ENCODE results near the gene CD6. TPM values are rescaled to one million over a fixed set of nuclear protein-coding genes. Genes with fewer than 3 reads are reported as not detected.

Gene CD6
- total and polyA plus RNA-seq, 10 of the 15 experiments (the other 5 are each of a cell fraction or from before 2014, with no cell fraction given) = 0.37 to 17.6 (median 6.2) TPM

- TF ChIP-seq NFYB (IDR thresholded peaks at IDR 0.05; ENCODE audit: insufficient read depth, low read depth, low read length) (no peak), ASH2L (IDR thresholded peaks at IDR 0.05; ENCODE audit: borderline replicate concordance, low read depth) (no peak), KDM1A (IDR thresholded peaks at IDR 0.05; ENCODE audit: borderline replicate concordance) (no peak), CHD1 (IDR thresholded peaks at IDR 0.05; ENCODE audit: low read depth, low read length) (no peak), RCOR1 (conservative IDR thresholded peaks at IDR 0.05; ENCODE audit: low read depth, low read length) (no peak), SPI1 (IDR thresholded peaks at IDR 0.05; ENCODE audit: borderline replicate concordance, insufficient read depth, low read depth, low read length) (no peak), ETV6 (conservative IDR thresholded peaks at IDR 0.05 in 1 of 2, IDR thresholded peaks at IDR 0.05 in 1 of 2; ENCODE audit: borderline replicate concordance in 1 of 2, low read depth in 1 of 2) (no peak), YY1 (IDR thresholded peaks at IDR 0.05; ENCODE audit: low read depth, low read length) (peak; percentile 77), YBX1 (IDR thresholded peaks at IDR 0.05) (no peak), CHD2 (IDR thresholded peaks at IDR 0.05; ENCODE audit: borderline replicate concordance, low read depth, low read length) (no peak), ZSCAN29 (IDR thresholded peaks at IDR 0.05) (no peak), TCF3 (IDR thresholded peaks at IDR 0.05; ENCODE audit: borderline replicate concordance, insufficient read depth, low read depth, low read length) (no peak), SMARCA5 (IDR thresholded peaks at IDR 0.05) (no peak), MLLT1 (IDR thresholded peaks at IDR 0.05) (no peak), NR2F1 (conservative IDR thresholded peaks at IDR 0.05) (no peak), POLR2A (IDR thresholded peaks at IDR 0.05; ENCODE audit: low read depth, low read length) (no peak), WRNIP1 (IDR thresholded peaks at IDR 0.05; ENCODE audit: borderline replicate concordance, low read depth, low read length) (no peak), POLR2AphosphoS5 (IDR thresholded peaks at IDR 0.05; ENCODE audit: low read length) (no peak), NRF1 (conservative IDR thresholded peaks at IDR 0.05; ENCODE audit: low read depth, low read length) (no peak), EP300 (IDR thresholded peaks at IDR 0.05; ENCODE audit: borderline replicate concordance in 1 of 2, control insufficient read depth in 1 of 2, low read depth in 2 of 2, low read length in 2 of 2) (no peak)
- TF ChIP-seq, protein P1, sequence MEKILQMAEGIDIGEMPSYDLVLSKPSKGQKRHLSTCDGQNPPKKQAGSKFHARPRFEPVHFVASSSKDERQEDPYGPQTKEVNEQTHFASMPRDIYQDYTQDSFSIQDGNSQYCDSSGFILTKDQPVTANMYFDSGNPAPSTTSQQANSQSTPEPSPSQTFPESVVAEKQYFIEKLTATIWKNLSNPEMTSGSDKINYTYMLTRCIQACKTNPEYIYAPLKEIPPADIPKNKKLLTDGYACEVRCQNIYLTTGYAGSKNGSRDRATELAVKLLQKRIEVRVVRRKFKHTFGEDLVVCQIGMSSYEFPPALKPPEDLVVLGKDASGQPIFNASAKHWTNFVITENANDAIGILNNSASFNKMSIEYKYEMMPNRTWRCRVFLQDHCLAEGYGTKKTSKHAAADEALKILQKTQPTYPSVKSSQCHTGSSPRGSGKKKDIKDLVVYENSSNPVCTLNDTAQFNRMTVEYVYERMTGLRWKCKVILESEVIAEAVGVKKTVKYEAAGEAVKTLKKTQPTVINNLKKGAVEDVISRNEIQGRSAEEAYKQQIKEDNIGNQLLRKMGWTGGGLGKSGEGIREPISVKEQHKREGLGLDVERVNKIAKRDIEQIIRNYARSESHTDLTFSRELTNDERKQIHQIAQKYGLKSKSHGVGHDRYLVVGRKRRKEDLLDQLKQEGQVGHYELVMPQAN (conservative IDR thresholded peaks at IDR 0.05) = no peak
- TF ChIP-seq, protein P2, sequence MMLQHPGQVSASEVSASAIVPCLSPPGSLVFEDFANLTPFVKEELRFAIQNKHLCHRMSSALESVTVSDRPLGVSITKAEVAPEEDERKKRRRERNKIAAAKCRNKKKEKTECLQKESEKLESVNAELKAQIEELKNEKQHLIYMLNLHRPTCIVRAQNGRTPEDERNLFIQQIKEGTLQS (IDR thresholded peaks at IDR 0.05; ENCODE audit: borderline replicate concordance, extremely low read depth, low read depth, low read length) = no peak
- TF ChIP-seq, protein P3, sequence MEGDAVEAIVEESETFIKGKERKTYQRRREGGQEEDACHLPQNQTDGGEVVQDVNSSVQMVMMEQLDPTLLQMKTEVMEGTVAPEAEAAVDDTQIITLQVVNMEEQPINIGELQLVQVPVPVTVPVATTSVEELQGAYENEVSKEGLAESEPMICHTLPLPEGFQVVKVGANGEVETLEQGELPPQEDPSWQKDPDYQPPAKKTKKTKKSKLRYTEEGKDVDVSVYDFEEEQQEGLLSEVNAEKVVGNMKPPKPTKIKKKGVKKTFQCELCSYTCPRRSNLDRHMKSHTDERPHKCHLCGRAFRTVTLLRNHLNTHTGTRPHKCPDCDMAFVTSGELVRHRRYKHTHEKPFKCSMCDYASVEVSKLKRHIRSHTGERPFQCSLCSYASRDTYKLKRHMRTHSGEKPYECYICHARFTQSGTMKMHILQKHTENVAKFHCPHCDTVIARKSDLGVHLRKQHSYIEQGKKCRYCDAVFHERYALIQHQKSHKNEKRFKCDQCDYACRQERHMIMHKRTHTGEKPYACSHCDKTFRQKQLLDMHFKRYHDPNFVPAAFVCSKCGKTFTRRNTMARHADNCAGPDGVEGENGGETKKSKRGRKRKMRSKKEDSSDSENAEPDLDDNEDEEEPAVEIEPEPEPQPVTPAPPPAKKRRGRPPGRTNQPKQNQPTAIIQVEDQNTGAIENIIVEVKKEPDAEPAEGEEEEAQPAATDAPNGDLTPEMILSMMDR (IDR thresholded peaks at IDR 0.05 in 2 of 3, conservative IDR thresholded peaks at IDR 0.05 in 1 of 3; ENCODE audit: control insufficient read depth in 2 of 3, extremely low read depth in 1 of 3, insufficient read depth in 1 of 3, low read depth in 3 of 3, low read length in 3 of 3) = peak; percentile 87 to 96 (median 94)
Observed at GRCh38 chr11:60970369-60970774, 1.1 kb upstream of the CD6 start (continued).
